CD8-positive, alpha-beta memory T cell (primary cell): ENCODE data around the gene PLA2G4A. TPM values are rescaled to one million over a fixed set of nuclear protein-coding genes. Genes with fewer than 3 reads are reported as not detected.

Source experiments
- CTCF ChIA-PET: fragments of 350-600 bp; sonication (Branson Sonifier 250); formaldehyde crosslinking; loops from one replicate; lab custom pipeline; 2021; ENCODE audit warnings: antibody characterized with exemption; lab: Charles Lee
- POLR2A ChIA-PET: fragments of 350-600 bp; sonication (Branson Sonifier 250); formaldehyde crosslinking; loops from one replicate; lab custom pipeline; 2021; ENCODE audit warnings: antibody characterized with exemption; lab: Charles Lee
- DNase-seq, 5 donors: peaks; one replicate each; pipeline versions ENCODE4 v3.0.0 to v3.0.0-alpha.2; 2020 to 2022; ENCODE audit warnings: mixed read lengths in 1 of 5
- H3K27ac ChIP-seq: one replicate; pipeline ENCODE4 v1.7.0; 2013; ENCODE audit warnings: low read depth, mild to moderate bottlenecking, low read length, moderate library complexity
- H3K27me3 ChIP-seq: 2 replicates; pipeline ENCODE4 v1.7.0; 2013; ENCODE audit warnings: low read length, mild to moderate bottlenecking; ENCODE audit not compliant: insufficient read depth, poor library complexity, severe bottlenecking
- H3K36me3 ChIP-seq: 2 replicates; pipeline ENCODE4 v1.7.0; 2013; ENCODE audit warnings: mild to moderate bottlenecking, low read length, moderate library complexity; ENCODE audit not compliant: insufficient read depth
- H3K4me1 ChIP-seq: 2 replicates; pipeline ENCODE4 v1.7.0; 2013; ENCODE audit warnings: mild to moderate bottlenecking, low read length, moderate library complexity; ENCODE audit not compliant: insufficient read depth
- H3K4me3 ChIP-seq: 2 replicates; pipeline ENCODE4 v1.7.0; 2013; ENCODE audit warnings: mild to moderate bottlenecking, low read length
- H3K9me3 ChIP-seq: 2 replicates; pipeline ENCODE4 v1.7.0; 2013; ENCODE audit warnings: mild to moderate bottlenecking, low read length
- H3K27ac Mint-ChIP-seq, 8 donors: one replicate each; pipeline ENCODE4 v1.8.0; 2020 to 2021; ENCODE audit warnings: mixed read lengths in 8 of 8, mild to moderate bottlenecking in 6 of 8, inconsistent platforms in 3 of 8, moderate library complexity in 3 of 8
- H3K27me3 Mint-ChIP-seq, 2 donors: one replicate each; pipeline ENCODE4 v1.8.0; 2020 to 2021; ENCODE audit warnings: mixed read lengths in 2 of 2, mild to moderate bottlenecking in 1 of 2, moderate library complexity in 1 of 2
- H3K36me3 Mint-ChIP-seq, 3 donors: one replicate each; pipeline ENCODE4 v1.8.0; 2020 to 2021; ENCODE audit warnings: mixed read lengths in 3 of 3, inconsistent platforms in 1 of 3, mild to moderate bottlenecking in 1 of 3
- H3K4me1 Mint-ChIP-seq, 3 donors: one replicate each; pipeline ENCODE4 v1.8.0; 2020 to 2021; ENCODE audit warnings: mixed read lengths in 3 of 3, inconsistent platforms in 1 of 3, mild to moderate bottlenecking in 1 of 3
- H3K4me3 Mint-ChIP-seq, 7 donors: one replicate each; pipeline ENCODE4 v1.8.0; 2020 to 2021; ENCODE audit warnings: mixed read lengths in 7 of 7, mild to moderate bottlenecking in 6 of 7, moderate library complexity in 4 of 7, inconsistent platforms in 2 of 7
- H3K9me3 Mint-ChIP-seq, 5 donors: one replicate each; pipeline ENCODE4 v1.8.0; 2020 to 2022; ENCODE audit warnings: mixed read lengths in 5 of 5, mild to moderate bottlenecking in 3 of 5, moderate library complexity in 2 of 5, inconsistent platforms in 1 of 5
- polyA plus RNA-seq: library from polyadenylated mRNA; unstranded; fragments of 300-500 nt; fragmentation: Illumina TruSeq; gene quantifications from one replicate; pipeline ENCODE4 v1.2.3, GENCODE V29; 2021
- total RNA-seq, 2 experiments: library from RNA; stranded (reverse); gene quantifications; one replicate each; pipeline ENCODE4 v1.2.3, GENCODE V29; 2021

PLA2G4A gene
- total and polyA plus RNA-seq, 3 experiments from 2014 or later = 1.1 to 1.5 TPM; not detected in 1

GRCh38 chr1:186882372-186883134 is 53.8 kb downstream of the PLA2G4A start:
- DNase-seq = no peak
- H3K9me3 Mint-ChIP-seq = peaks cover 2 to 19% (median 4%) of the 10 kb centered on the region in 5 donors
- no peaks in the 10 kb centered on the region for H3K4me1 Mint-ChIP-seq
- CTCF ChIA-PET = no interaction called here
- no peaks in the 10 kb centered on the region for H3K27me3 ChIP-seq
- H3K4me1 ChIP-seq = no peaks in the 10 kb centered on the region
- POLR2A ChIA-PET = no interaction called here
- no peaks in the 10 kb centered on the region for H3K36me3 ChIP-seq
- no peaks in the 10 kb centered on the region for H3K36me3 Mint-ChIP-seq
- no peak overlapping the region for H3K27ac ChIP-seq
- H3K4me3 Mint-ChIP-seq = no peak overlapping the region
- no peaks in the 10 kb centered on the region for H3K27me3 Mint-ChIP-seq
- no peak overlapping the region for H3K4me3 ChIP-seq
- no peaks in the 10 kb centered on the region for H3K9me3 ChIP-seq
- H3K27ac Mint-ChIP-seq = no peak overlapping the region

- no peak for DNase-seq
- Histone ChIP-seq H3K4me3 (no peak overlapping the region), H3K36me3 (no peaks in the 10 kb centered on the region), H3K27me3 (no peaks in the 10 kb centered on the region), H3K27ac (no peak overlapping the region), H3K9me3 (no peaks in the 10 kb centered on the region), H3K4me1 (no peaks in the 10 kb centered on the region)
- no peaks in the 10 kb centered on the region for H3K27me3 Mint-ChIP-seq
- no peaks in the 10 kb centered on the region for H3K4me1 Mint-ChIP-seq
- no peak overlapping the region for H3K4me3 Mint-ChIP-seq
- H3K27ac Mint-ChIP-seq = no peak overlapping the region
- peaks cover 2 to 19% (median 6%) of the 10 kb centered on the region in 5 donors for H3K9me3 Mint-ChIP-seq
- POLR2A ChIA-PET = no interaction called here
- CTCF ChIA-PET = no interaction called here
- no peaks in the 10 kb centered on the region for H3K36me3 Mint-ChIP-seq
Observed at GRCh38 chr1:186884251-186884650, 55.5 kb downstream of the PLA2G4A start.

- ChIA-PET POLR2A (no interaction called here), CTCF (no interaction called here)
- Mint-ChIP-seq H3K27me3 (peaks cover 0 to 4% of the 10 kb centered on the region in 2 donors), H3K4me3 (no peak overlapping the region), H3K4me1 (no peaks in the 10 kb centered on the region), H3K27ac (no peak overlapping the region), H3K9me3 (peaks cover 4 to 19% (median 10%) of the 10 kb centered on the region in 5 donors), H3K36me3 (no peaks in the 10 kb centered on the region)
- Histone ChIP-seq H3K4me3 (no peak overlapping the region), H3K9me3 (no peaks in the 10 kb centered on the region), H3K27me3 (no peaks in the 10 kb centered on the region), H3K4me1 (no peaks in the 10 kb centered on the region), H3K36me3 (no peaks in the 10 kb centered on the region), H3K27ac (no peak overlapping the region)
- no peak for DNase-seq
Observed at GRCh38 chr1:186887203-186887602, 58.5 kb downstream of the PLA2G4A start.

- no peaks in the 10 kb centered on the region for H3K36me3 ChIP-seq
- no peak overlapping the region for H3K4me3 ChIP-seq
- no peak overlapping the region for H3K27ac ChIP-seq
- no peaks in the 10 kb centered on the region for H3K4me1 Mint-ChIP-seq
- no peaks in the 10 kb centered on the region for H3K36me3 Mint-ChIP-seq
- ChIA-PET CTCF (no interaction called here), POLR2A (no interaction called here)
- H3K27me3 ChIP-seq = no peaks in the 10 kb centered on the region
- peaks cover 4 to 19% (median 9%) of the 10 kb centered on the region in 5 donors for H3K9me3 Mint-ChIP-seq
- DNase-seq = no peak
- no peaks in the 10 kb centered on the region for H3K9me3 ChIP-seq
- no peak overlapping the region for H3K27ac Mint-ChIP-seq
- no peaks in the 10 kb centered on the region for H3K4me1 ChIP-seq
- peaks cover 0 to 4% of the 10 kb centered on the region in 2 donors for H3K27me3 Mint-ChIP-seq
- H3K4me3 Mint-ChIP-seq = no peak overlapping the region
Observed at GRCh38 chr1:186888367-186888766, 59.6 kb downstream of the PLA2G4A start.

- H3K36me3 ChIP-seq = no peaks in the 10 kb centered on the region
- DNase-seq = no peak
- POLR2A ChIA-PET = no interaction called here
- Mint-ChIP-seq H3K9me3 (peaks cover 0 to 13% (median 0%) of the 10 kb centered on the region in 5 donors), H3K36me3 (no peaks in the 10 kb centered on the region), H3K27ac (no peak overlapping the region), H3K4me3 (no peak overlapping the region), H3K27me3 (peaks cover 0 to 4% of the 10 kb centered on the region in 2 donors), H3K4me1 (no peaks in the 10 kb centered on the region)
- H3K4me1 ChIP-seq = no peaks in the 10 kb centered on the region
- H3K9me3 ChIP-seq = no peaks in the 10 kb centered on the region
- CTCF ChIA-PET = no interaction called here
- H3K27ac ChIP-seq = no peak overlapping the region
- no peak overlapping the region for H3K4me3 ChIP-seq
- H3K27me3 ChIP-seq = no peaks in the 10 kb centered on the region
Observed at GRCh38 chr1:186892936-186893335, 64.2 kb downstream of the PLA2G4A start.

- H3K9me3 ChIP-seq = no peaks in the 10 kb centered on the region
- no peak overlapping the region for H3K4me3 Mint-ChIP-seq
- peaks cover 0 to 13% (median 0%) of the 10 kb centered on the region in 5 donors for H3K9me3 Mint-ChIP-seq
- ChIA-PET POLR2A (no interaction called here), CTCF (no interaction called here)
- no peaks in the 10 kb centered on the region for H3K27me3 ChIP-seq
- H3K36me3 Mint-ChIP-seq = no peaks in the 10 kb centered on the region
- no peak for DNase-seq
- H3K4me1 Mint-ChIP-seq = no peaks in the 10 kb centered on the region
- peaks cover 0 to 4% of the 10 kb centered on the region in 2 donors for H3K27me3 Mint-ChIP-seq
- H3K4me3 ChIP-seq = no peak overlapping the region
- H3K27ac ChIP-seq = no peak overlapping the region
- no peaks in the 10 kb centered on the region for H3K36me3 ChIP-seq
- H3K27ac Mint-ChIP-seq = no peak overlapping the region
- H3K4me1 ChIP-seq = no peaks in the 10 kb centered on the region
Observed at GRCh38 chr1:186894415-186894814, 65.7 kb downstream of the PLA2G4A start.

GRCh38 chr1:186896211-186896610 is 67.5 kb downstream of the PLA2G4A start:
- H3K27ac ChIP-seq = no peak overlapping the region
- H3K4me1 ChIP-seq = no peaks in the 10 kb centered on the region
- Mint-ChIP-seq H3K36me3 (no peaks in the 10 kb centered on the region), H3K27me3 (peaks cover 0 to 4% of the 10 kb centered on the region in 2 donors), H3K27ac (no peak overlapping the region), H3K4me1 (no peaks in the 10 kb centered on the region), H3K9me3 (peaks cover 0 to 7% (median 3%) of the 10 kb centered on the region in 5 donors), H3K4me3 (no peak overlapping the region)
- H3K9me3 ChIP-seq = no peaks in the 10 kb centered on the region
- CTCF ChIA-PET = no interaction called here
- no peaks in the 10 kb centered on the region for H3K27me3 ChIP-seq
- POLR2A ChIA-PET = no interaction called here
- H3K36me3 ChIP-seq = no peaks in the 10 kb centered on the region
- H3K4me3 ChIP-seq = no peak overlapping the region
- no peak for DNase-seq

GRCh38 chr1:186897008-186897407 is 68.3 kb downstream of the PLA2G4A start:
- Mint-ChIP-seq H3K4me1 (no peaks in the 10 kb centered on the region), H3K27ac (no peak overlapping the region), H3K9me3 (peaks cover 0 to 4% (median 0%) of the 10 kb centered on the region in 5 donors), H3K36me3 (no peaks in the 10 kb centered on the region), H3K4me3 (no peak overlapping the region), H3K27me3 (no peaks in the 10 kb centered on the region)
- Histone ChIP-seq H3K27me3 (no peaks in the 10 kb centered on the region), H3K27ac (no peak overlapping the region), H3K4me1 (no peaks in the 10 kb centered on the region), H3K36me3 (no peaks in the 10 kb centered on the region), H3K4me3 (no peak overlapping the region), H3K9me3 (no peaks in the 10 kb centered on the region)
- DNase-seq = no peak
- CTCF ChIA-PET = no interaction called here
- POLR2A ChIA-PET = no interaction called here
